Activated naive CD4-positive, alpha-beta T cell treated with anti-CD3 and anti-CD28 coated beads, Interleukin-2, amount 50 U/mL, for 16 hours (primary cell): Measurements from ENCODE around the gene VSTM5.
"Not testable (repeated sequence)": the region's sequence is repeated elsewhere in the genome, so short reads cannot be mapped to it uniquely, and the experiment has no call there.

ENCODE experiments used
- DNase-seq: peaks from one replicate; pipeline ENCODE4 v3.0.0-alpha.2; 2020

VSTM5 gene, protein sequence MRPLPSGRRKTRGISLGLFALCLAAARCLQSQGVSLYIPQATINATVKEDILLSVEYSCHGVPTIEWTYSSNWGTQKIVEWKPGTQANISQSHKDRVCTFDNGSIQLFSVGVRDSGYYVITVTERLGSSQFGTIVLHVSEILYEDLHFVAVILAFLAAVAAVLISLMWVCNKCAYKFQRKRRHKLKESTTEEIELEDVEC

DNA sequence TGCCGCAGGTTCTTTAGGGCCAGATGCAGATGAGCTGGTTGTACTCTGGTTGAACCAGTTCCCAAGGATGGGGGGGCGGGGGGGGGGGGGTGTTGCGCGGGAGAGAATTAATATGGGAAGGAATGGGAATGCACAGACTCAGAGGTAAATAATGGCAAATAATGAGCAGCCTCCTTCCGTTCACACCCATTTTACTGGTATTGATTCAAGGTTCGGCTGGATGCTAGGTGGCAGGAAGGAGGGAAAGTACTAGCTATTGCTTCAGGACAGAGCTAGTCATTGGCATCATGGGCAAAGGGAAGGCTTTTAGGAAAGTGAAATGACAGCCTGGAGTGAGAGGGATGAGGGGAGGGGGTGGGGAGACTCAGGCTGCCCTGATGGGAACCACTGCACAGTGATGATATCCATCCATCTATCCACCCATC is at the start of gene VSTM5:
TSS of gene VSTM5 (minus strand) at position 25 of the 425 bp plus-strand sequence. CDS start 116 bp downstream, outside the sequence.
- no peak for DNase-seq

DNA sequence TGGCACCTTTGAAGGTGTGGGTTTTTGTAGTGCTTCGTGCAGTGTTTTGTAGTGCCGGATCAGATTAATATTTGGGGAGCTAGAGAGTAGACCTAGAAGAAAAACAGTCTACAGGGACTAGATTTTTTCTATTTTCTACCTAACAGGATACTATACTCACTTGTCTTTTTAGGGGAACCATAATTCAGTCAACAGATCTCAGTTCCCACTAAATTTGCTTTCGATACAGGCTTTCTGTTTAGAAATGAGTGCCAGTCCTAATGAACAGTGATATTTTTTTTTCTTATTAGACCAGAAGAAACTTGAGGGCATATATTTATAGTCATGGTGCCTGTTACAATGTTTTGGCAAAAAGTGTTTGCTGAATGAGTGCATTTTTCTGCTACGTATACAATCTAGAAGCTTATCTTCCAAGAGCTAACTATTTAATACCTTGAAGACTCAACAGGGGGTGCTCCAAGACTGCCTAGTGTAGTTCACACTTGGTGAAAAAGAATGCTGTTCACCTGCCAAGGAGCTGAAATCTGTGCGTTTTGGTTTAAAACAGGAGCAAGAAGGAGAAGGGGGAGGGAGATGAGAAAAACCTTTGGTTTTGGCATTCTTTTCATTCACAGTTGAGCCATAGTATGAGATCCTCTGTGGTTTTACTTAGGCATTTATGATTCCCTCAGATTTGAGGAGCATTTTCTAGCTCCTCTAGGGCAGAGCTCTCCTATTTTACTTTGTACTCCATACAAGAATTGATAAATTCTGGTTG is 44.9 kb upstream of the VSTM5 start:
- no peak for DNase-seq

DNA sequence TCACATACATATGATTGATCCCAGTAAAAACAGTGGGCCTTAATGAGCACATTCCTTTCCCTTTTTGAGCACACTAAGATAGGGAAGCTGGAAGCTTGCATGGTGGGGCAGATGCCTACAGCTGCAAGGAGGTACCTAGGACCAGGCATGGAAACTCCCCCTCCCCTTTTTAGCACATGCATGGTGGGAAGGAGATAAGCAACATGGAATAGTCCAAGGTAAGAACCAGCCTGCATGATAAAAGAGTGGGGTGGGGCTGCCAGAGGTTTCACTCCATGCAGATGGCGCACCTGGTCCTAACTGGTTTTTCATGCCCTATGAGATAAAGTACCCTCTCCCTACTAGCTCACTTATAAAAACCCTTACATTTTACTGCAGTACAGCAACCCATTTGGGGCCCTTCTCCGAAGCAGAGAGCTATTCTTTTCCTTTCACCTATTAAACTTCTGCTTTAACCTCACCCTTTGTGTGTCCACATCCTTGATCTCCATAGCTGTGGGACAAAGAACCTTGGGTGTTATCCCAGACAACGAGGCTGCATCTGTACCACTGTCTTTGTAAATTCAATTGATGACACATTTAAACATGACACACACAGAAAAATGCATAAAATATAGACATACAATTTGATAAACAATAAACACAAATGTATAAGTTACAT is 40.1 kb upstream of the VSTM5 start:
- DNase-seq = no peak

DNA sequence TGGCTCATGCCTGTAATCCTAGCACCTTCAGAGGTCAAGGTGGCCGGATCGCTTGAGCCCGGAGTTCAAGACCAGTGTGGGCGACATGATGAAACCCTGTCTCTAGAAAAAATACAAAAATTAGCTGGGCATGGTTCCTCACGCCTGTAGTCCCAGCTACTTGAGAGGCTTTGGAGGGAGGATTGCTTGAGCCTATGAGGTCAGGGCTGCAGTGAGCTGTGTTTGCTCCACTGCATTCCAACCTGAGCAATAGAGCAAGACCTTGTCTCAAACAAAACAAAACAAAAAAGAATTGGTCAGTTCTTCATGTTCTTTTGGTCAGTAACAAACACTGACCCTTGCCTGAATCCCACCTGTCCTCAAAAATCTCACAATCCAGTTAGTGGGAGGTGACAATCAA is 36.7 kb upstream of the VSTM5 start:
- DNase-seq = no peak

DNA sequence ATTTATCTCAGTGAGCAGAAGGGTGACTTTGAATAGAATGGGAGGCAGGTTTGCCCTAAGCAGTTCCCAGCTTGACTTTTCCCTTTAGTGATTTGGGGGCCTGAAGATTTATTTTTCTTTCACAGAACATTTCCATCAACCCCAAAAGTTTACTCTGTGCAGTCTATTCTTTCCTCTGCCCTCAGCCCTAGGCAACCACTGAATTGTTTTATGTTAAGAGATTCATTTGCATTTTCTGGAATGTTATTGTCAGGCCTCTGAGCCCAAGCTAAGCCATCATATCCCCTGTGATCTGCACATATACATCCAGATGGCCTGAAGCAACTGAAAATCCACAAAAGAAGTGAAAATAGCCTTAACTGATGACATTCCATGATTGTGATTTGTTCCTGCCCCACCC is 28.7 kb upstream of the VSTM5 start:
- DNase-seq = not testable (repeated sequence)

DNA sequence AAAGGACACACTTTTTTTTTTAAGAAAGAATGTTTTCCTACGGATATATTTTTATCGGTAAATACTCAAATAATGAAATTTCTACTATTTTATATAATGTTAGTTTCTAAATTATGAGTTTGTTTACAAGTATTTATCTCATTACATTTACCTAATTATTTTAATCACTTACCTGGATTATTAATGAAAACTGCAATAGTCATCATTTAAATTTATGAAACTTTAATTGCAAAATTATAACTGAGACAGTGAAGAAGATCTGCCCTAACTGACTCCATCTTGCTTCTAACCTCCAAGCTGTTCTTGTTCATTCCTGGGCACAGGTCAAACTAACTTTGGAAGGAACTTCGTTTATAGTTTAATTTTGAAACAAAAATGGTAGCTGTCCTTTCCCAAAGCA is 25.2 kb upstream of the VSTM5 start:
- DNase-seq = no peak

DNA sequence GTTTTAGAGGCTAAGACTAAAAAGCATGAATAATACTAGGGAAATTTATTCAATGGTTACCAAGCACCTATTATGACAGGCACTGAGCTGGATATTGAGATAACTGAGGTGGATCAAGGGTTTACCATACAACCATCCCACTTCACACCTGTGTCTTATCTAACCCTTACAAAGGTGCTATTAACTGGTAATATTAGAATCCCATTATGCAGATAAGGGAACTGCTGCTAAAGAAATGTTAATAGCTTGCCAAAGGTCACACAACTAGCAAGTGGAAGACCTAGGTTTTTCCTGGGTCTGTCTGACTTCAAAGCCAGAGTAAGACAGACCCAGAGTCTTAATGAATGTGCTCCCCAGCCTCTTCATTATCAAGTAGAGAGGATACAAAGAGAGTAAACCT is 21.1 kb upstream of the VSTM5 start:
- no peak for DNase-seq

DNA sequence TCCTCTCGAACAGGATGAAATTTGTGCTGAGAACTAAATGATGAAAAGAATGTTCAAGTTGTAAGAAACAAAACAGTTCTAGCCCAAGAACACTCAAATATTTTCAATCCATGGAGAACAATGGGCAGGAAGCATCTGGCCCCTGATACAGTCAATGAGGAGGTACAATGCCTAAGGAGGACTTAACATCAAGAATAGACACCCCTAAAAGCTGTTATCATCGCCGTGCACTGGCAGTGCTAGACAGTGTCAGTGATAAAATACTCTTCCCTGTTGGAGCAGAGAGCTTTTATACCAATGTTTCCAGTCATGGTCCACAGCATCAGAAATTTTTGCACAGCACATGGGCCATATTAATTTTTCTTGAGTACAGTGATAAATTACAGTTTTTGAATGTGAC is 20.2 kb upstream of the VSTM5 start:
- DNase-seq = no peak

DNA sequence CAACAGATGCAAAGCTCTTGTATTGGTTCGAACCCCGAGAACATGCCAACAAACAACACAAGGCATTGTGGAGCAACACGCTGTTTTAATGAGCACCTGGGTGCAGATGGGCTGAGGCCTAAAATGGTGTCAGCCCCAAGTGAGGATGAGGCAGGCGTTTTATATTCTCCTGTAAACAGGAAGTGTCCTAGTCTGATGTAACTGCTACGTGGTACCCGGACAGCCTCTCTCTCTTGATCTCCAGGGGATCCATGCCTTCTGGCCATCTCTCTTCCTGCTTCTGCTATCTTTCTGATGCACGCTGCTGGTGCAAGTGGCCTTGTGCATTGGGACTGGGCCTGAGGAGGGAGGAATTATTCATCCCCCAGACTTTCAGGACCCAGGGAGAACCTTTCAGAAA is 19.4 kb upstream of the VSTM5 start:
- no peak for DNase-seq

DNA sequence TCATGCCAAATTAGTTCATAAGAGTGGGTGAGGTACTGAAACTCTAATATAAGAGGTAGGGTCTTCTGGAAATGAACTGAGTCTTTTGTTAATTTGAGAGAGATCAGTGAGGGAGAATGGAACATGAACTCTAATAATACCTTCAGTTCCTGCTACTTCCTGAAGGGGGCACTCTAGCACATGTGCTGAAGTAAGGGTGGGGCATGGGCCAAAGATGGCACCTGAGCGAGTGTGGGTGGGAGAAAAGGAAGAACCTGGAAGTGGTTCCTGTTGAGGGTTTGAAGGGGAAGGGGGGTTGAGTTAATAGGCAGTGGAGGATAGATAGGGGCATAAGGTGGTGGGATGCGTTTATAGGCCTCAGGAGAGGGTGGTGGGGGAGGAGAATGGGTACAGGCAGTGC is 18.0 kb upstream of the VSTM5 start:
- not testable (repeated sequence) for DNase-seq

DNA sequence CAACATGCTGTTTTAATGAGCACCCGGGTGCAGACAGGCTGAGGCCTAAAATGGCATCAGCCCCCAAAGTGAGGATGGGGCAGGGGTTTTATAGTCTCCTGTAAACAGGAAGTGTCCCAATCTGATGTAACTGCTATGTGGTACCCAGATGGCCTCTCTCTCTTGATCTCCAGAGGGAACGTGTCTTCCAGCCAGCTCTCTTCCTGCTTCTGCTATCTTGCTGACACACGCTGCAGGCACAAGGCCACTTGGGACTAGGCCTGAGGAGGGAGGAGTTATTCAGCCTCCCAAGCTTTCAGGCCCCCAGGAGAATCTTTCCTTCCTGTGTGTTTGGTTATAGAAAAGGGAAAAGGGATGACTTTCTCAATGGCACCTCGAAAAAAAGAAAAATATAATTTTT is 11.4 kb upstream of the VSTM5 start:
- DNase-seq = no peak

DNA sequence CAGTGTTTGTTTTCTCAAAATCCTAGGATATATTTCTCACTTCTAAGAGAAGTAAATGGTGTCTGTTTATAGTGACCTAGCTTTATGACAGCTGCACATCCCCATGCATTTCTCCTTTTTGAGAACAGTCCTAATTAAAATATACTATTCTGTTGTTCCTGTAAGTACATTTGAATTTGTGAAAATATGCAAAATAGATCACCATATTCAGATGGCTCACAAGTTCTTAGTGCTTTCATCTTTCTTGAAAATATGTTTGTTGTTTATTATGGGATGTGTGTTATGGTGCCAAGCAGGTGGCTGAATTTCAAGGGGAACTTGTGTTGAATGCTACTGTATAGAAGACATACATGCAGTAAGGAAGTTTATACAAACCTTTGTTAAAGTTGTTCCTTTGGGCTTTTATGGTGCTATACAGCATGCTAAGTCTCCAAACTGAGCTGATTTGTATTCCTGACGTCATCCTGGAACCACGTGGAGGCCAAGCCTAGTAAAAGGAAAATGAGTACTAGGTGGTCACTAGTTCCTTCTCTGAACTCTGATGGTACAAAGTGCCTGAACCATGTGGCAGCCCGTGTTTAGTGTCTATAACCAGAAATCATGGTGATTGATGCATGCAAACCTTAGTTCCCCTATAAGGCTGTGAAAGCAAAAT is 7.8 kb upstream of the VSTM5 start:
- DNase-seq = no peak

DNA sequence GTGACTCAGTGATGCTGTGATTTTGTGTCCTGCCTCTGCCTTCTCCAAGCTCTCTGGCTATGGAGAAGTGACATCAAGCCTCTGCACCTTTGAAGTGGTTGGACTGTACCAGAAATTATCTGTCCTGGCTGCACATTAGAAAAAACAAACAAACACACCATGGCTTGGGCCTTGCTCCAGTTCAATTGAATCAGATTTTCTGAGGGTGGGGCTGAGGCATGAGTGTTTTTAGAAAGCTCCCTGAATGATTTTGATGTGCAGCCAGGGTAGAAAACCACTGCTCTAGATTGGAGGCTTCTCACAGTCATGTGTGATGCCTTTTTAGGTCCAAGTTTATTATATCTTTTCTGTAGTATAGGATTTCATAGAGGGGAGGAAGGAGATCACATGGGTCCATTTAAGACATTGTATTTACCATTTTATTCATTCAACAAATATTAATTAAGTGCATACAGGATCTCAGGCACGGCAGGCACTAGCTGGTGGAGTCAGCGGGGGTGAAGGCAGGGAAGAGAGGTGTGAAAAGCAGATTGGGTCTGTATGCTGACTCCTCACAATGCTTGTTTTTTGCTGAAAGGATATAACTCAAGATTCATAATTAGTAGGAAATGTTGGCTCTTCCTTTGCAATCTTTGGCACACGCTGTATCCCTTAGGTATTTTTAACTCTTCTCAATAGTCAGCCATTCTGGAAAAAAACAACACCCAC is 7.1 kb upstream of the VSTM5 start:
- no peak for DNase-seq

DNA sequence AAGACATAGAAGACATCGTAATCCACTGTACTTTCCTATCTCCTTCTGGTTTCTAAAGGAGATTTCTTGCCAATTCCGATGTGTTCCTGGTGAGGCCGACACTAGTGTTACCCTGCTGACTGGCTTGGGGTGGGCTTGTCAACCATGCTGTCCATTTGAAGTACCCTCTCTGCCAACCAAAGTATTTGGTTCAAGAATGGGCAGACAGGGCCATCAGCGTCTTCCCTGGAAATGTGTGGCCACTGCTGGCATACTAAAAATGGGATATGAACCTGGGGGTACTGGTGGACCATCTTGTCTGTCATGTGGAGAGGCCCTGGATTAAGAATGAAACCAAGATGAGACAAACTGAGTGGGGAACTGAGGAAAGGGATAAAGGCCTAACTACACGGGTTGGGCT is 1.8 kb upstream of the VSTM5 start:
- DNase-seq = no peak

DNA sequence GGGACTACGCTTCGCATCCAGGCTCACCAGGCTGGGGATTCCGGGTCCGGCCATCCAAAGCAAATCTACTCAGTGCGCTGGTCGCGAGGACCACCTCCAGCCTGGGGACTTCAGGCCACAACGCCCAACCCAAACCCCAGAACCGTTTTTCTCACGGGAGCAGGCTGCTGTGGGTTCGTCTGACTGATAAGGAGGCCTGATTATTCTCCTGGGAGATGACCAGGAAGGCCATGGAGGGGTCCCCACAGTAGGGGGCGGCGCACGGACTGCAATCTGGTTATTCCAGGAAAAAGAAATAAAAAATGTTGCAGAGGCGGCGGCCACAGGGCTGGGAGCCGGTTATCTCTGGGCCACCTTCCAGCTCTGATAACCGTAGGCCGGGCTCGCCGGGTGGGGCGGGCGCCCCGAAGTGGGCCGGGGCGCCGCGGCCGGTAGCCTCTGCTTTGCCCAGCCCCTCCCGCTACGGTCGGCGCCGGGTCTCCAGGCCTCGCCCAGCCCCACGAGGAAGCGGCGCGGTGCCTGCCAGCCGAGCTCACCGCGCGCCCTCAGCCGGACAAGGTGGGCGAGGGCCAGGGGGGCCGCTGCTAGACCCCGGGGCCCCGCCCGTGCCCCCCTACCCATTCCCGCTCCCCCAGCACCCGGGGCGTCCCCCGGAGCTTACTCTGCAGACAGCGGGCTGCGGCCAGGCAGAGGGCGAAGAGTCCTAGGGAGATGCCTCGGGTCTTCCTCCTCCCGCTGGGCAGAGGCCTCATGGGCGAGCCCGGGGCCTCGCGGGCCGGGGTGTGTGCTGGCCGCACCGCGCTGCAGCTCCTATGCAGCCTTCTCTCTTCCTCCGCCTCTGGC is 446 bp downstream of the VSTM5 start:
- DNase-seq = no peak

DNA sequence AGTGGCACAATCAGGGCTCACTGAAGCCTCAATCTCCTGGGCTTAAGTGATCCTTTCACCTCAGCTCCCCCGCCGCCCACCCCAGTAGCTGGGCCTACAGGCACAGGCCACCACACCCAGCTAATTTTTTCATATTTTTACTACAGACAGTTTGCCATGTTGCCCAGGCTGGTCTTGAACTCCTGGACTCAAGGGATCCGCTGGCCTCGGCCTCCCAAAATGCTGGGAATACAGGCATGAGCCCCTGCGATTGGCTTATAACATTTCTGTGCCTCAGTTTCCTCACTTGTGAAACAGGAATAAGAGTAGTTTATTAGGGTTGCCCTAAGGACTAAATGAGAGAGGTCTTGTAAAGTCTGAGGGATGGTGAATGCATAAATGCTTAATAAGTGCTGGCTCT is 1.2 kb downstream of the VSTM5 start:
- DNase-seq = no peak

DNA sequence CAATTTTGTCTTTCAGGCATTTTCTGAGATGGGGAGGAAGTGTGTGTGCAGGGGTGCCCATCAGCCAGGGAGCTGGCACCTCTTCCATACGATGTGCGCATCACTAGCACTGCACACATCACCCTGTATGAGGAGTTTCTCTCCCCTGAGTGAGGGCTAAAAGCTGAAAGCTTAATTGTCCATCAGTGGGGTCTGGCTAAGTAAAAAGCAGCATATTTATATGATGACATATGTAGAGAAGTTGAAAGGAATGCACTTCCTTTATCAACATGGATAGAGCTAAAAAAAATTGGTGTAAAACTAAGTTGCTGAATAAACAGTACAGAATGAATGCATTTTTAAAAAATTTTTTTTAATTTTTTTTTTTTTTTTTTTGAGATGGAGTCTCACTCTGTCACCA is 4.0 kb downstream of the VSTM5 start:
- DNase-seq = no peak

DNA sequence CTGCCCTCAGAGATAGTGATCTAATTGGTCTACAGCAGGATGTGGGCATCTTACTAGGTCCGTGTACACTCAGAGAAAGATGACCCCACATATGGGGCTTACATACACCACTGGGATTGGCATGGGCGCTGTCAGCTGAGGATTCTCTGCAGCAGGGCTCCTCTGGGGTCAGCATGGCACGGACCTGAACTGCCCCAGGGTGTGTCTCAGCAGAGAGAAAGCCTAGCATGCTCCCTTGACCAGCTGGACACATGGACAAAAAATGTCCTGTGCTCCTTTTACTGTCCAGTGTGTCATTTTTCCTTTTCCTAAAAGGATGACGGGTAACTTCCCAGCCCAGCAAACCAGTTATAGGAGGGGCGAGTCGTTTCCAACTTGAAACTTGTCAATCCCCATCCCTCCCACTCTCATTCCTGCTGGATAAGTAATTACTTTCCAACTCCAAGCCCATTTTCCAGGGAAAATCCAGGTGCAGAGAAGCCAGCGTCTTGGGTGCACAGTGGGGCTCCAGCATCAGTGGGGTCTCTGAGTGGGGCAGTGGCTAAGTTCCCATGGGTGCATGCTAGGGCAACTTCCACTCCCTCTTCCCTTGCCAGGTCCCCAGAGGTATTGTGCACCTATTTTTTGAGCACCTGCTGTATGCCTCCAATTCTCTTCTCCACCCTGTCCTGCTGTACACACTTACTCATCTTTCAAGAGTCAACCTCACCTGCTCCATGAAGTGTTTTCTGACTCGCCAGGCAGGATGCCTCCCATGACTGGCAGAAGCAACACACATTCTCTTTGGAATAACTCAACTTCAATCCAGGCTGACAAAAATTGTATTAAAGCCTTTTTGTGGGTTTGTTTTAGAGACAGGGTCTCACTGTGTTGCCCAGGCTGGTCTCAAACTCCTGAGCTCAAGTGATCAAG is 5.0 kb downstream of the VSTM5 start:
- DNase-seq = no peak

DNA sequence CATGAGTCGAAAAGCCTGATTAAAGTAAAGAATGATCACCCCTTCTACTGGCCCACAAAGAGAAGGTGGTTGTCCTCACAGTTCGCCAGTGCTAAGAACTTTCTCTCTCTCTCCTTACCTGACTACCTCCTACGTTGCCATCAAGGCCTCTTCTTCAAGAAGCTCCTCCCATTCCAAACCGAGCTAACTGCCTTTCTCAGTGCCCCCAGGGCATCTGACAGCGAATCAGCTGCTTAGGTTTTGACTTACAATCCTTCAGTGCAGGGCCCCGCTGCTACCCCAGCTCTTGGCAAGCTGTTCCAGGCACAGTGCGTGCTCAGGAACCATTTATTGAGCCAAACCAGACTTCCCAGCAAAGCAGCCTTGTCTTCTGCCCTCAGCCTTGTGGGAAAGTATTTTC is 5.8 kb downstream of the VSTM5 start:
- no peak for DNase-seq

DNA sequence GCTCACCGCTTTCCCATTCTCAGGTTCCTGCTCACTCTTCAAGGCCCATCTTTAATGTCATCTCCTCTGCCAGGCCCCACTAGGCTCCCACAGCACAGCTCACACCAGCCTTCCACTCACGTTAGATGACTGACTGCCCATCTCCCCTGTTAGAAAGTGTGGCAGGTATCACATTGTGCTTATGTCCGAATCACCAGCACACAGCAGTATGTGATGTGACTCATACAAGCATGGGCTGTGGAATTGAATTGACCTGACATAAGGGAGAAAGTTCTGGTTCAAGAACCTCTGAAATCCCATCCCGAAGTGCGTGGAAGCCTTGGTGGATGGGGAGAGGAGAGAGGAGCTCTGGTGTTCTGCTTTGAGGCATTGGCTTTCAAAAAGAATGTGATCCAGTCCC is 6.5 kb downstream of the VSTM5 start:
- no peak for DNase-seq

DNA sequence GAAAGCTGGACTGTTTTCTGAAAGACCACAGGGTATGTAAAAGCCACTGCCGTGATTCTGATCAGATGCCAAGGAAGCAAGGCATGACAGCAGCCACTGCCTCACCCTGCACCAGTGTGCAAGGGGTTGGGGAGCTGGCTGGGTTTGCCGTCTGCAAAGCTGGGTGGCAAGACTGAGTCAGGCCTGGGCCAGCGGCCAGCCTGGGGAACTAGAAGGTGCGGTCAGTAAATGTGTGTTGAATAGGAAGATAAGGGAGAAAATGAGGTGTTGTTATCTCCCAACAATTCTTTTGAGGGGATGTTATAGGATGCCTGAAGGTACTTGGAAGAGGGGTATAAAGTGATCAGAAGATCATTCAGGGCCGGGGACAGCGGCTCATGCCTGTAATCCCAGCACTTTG is 8.0 kb downstream of the VSTM5 start:
- DNase-seq = no peak
